PFSK-1 (cell line): ENCODE results near the gene KCNG2.

ENCODE experiments used
- FOXP2 ChIP-seq: optimal IDR thresholded peaks from 2 replicates; pipeline ENCODE3; 2011; ENCODE audit warnings: borderline replicate concordance, control low read depth, inconsistent platforms; ENCODE audit not compliant: insufficient read depth; ENCODE audit errors: extremely low read length, extremely low read depth
- POLR2AphosphoS5 ChIP-seq: IDR thresholded peaks from 2 replicates; pipeline ENCODE4 v1.6.1; 2012; ENCODE audit warnings: low read depth, mild to moderate bottlenecking, control low read depth, low read length, moderate library complexity
- REST ChIP-seq, 2 experiments: IDR thresholded peaks; 2 replicates each; pipeline versions ENCODE4 v1.6.1 to v1.8.0; 2011 to 2012; ENCODE audit warnings: low read depth in 2 of 2, low read length in 2 of 2, control low read depth in 1 of 2, inconsistent platforms in 1 of 2, mild to moderate bottlenecking in 1 of 2, moderate library complexity in 1 of 2; ENCODE audit not compliant: insufficient read depth in 1 of 2
- SIN3A ChIP-seq: IDR thresholded peaks from 2 replicates; pipeline ENCODE4 v1.6.1; 2012; ENCODE audit warnings: mild to moderate bottlenecking, low read length, moderate library complexity, borderline replicate concordance; ENCODE audit not compliant: insufficient read depth
- TAF1 ChIP-seq: IDR thresholded peaks from 2 replicates; pipeline ENCODE4 v1.6.1; 2012; ENCODE audit warnings: low read length, control low read depth, borderline replicate concordance; ENCODE audit not compliant: insufficient read depth

Gene KCNG2

GRCh38 chr18:79906706-79907105 is 109.0 kb downstream of the KCNG2 start:
- TF ChIP-seq FOXP2 (no peak), POLR2AphosphoS5 (no peak), SIN3A (no peak), REST (IDR thresholded peaks at IDR 0.05; ENCODE audit: insufficient read depth in 1 of 2, low read depth in 2 of 2, low read length in 2 of 2) (no peak), TAF1 (no peak)

- TF ChIP-seq REST (IDR thresholded peaks at IDR 0.05; ENCODE audit: insufficient read depth in 1 of 2, low read depth in 2 of 2, low read length in 2 of 2) (no peak), FOXP2 (no peak), SIN3A (no peak), TAF1 (no peak), POLR2AphosphoS5 (no peak)
Measured at GRCh38 chr18:79910563-79911343, 113.0 kb downstream of the KCNG2 start.

DNA sequence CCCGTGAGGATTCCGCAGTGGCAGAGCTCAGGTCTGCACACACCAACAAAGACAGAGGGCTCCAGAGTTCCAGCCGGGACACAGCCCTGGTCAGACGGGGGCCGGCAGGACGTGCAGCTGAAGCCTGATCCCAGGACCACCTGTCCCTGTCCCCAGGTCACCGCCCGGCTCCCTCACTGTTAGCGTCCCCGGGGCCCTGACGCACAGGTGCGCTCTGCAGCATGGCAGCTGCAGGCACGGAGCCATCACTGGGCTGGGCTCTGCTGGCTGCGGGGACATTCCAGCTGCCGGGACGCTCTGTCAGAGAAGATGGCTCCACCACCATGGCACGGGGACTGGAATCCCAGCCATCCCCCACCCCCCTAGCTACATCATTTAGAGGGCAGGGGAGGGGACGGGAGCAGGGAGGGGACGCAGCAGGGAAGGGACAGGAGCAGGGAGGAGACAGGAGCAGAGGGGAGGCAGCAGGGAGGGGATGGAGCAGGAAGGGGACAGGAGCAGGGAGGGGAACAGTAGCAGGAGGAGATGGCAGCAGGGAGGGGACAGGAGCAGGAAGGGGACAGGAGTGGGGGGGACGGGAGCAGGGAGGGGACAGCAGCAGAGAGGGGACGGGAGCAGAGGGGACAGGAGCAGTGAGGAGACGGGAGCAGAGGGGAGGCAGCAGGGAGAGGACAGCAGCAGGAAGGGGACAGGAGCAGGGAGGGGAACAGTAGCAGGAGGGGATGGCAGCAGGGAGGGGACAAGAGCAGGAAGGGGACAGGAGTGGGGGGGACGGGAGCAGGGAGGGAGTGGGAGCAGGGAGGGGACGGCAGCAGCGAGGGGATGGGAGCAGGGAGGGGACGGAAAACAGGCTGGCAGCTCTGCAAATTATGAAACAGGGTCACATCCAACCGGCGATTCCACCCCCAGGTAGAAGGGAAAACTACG is 113.9 kb downstream of the KCNG2 start:
- no peak for TF ChIP-seq FOXP2
- no peak for TF ChIP-seq POLR2AphosphoS5
- TF ChIP-seq REST (IDR thresholded peaks at IDR 0.05; ENCODE audit: insufficient read depth in 1 of 2, low read depth in 2 of 2, low read length in 2 of 2) = no peak
- no peak for TF ChIP-seq TAF1
- no peak for TF ChIP-seq SIN3A

GRCh38 chr18:79912409-79912991 is 114.8 kb downstream of the KCNG2 start:
- no peak for TF ChIP-seq REST (IDR thresholded peaks at IDR 0.05; ENCODE audit: insufficient read depth in 1 of 2, low read depth in 2 of 2, low read length in 2 of 2)
